GM19468 (cell line): ENCODE data around the gene GALNT11.
"Not testable (repeated sequence)": the region's sequence is repeated elsewhere in the genome, so short reads cannot be mapped to it uniquely, and the experiment has no call there.

Source experiments
- ATAC-seq: cut with Tn5 transposase; IDR thresholded peaks from one replicate; pipeline ENCODE4 v1.9.1; 2021; ENCODE audit warnings: mild to moderate bottlenecking, moderate library complexity, moderate number of reproducible peaks; ENCODE audit not compliant: unreplicated experiment; ENCODE audit errors: extremely low read depth

The GALNT11 gene

DNA sequence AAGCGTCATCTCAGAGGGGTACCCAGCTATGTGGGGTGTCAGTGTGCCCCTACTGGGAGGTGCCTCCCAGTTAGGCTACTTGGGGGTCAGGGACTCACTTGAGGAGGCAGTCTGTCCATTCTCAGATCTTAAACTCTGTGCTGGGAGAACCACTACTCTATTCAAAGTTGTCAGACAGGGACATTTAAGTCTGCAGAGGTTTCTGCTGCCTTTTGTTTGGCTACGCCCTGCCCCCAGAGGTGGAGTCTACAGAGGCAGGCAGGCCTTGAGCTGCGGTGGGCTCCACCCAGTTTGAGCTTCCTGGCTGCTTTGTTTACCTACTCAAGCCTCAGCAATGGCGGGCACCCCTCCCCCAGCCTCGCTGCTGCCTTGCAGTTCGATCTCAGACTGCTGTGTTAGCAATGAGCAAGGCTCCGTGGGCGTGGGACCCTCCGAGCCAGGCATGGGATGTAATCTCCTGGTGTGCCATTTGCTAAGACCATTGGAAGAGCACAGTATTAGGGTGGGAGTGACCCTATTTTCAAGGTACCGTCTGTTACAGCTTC is 40.4 kb downstream of the GALNT11 start:
- not testable (repeated sequence) for ATAC-seq

- ATAC-seq, result no peak
Measured at GRCh38 chr7:152072421-152072820, 46.9 kb downstream of the GALNT11 start.

- ATAC-seq, result no peak
Measured at GRCh38 chr7:152073352-152073751, 47.9 kb downstream of the GALNT11 start.

DNA sequence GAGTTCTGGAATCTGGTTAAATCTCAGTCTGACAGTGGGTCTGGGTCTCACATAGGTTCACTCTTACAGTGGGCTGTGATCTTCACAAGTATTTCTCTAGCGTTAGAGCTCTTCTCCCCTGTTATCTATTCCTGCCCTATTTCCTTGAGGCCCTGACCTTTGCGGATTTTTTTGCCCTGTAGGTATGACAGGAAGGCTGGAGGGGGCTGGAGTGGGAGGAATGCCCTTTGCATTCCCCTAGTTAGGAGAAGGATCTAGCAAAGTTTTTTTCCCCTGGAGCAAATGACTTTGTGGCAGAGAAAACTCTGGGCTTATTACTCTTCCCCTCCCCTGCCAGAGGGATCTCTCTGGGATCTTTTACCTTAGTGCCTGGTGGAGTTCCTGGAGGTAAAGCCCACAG is 49.2 kb downstream of the GALNT11 start:
- ATAC-seq, result no peak

DNA sequence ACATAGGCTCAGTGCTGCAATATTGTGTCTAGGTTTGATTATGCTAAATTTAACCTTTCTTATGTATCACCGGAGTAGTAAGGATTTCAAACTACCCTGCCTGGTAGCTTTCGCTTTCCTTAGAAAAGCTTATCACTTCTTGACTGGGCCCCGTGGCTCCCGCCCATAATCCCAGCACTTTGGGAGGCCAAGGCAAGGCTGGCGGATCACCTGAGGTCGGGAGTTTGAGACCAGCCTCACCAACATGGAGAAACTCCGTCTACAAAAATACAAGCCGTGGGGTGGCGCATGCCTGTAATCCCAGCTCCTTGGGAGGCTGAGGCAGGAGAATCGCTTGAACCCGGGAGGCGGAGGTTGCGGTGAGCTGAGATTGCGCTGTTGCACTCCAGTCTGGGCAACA is 49.9 kb downstream of the GALNT11 start:
- ATAC-seq, result not testable (repeated sequence)

GRCh38 chr7:152076324-152076821 is 50.9 kb downstream of the GALNT11 start:
- no peak for ATAC-seq

DNA sequence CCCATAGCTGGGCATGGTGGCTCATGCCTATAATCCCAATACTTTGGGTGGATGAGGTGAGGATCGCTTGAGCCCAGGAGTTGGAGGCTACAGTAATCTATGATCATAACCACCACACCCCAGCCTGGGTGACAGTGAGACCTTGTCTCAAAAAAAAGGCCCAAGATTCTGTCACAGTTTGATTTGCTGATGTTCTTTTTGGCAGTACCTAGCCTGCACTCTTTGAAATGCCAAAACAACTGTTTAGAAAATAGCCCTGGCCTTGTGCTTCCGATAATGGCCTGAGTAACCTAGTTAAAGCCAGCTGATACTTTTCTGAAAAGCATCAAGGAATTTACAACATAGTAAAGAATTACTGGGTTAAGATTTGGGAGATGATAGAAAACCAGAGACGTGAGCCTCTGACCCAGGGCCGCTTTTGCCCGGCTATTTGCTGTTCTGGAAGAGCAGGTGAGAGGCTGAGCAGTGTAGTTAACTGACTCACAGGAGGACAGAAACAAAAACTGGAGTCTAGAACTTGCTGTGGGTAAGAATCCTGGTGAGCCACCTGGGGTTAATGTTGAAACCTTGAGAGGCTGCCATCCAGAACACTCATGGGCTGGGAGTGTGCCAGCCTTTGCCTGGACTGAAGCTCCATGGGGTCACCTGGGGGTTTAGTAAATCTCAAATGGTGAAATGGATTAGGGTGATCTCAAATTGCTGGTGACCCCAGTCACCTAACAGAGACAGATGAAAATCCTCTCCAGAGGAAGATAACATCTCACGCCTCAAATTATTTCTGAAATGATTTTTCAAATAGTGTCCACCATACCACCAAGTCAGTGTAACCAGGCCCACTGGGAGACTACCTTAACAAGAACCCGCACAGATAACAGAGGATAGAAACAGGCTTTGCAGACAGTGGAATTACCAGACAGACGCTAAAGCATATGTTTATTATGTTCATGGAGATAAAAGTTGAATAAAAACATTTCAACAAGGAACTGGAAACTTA is 51.8 kb downstream of the GALNT11 start:
- no peak for ATAC-seq

DNA sequence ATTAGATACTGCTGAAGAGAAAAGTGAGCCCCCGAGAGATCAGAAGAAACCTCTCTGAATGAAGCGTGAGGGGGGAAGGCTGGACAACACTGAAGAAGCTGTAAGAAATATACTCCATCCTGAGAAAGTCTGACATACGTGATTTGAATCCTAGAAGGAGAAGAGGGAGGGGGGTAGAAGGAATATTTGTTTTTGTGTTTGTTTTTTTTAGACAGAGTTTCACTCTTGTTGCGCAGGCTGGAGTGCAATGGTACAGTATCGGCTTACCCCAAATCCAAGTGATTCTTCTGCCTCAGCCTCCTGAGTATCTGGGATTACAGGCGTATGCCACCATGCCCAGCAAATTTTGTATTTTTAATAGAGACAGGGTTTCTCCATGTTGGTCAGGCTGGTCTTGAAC is 52.6 kb downstream of the GALNT11 start:
- no peak for ATAC-seq

- ATAC-seq, result no peak
Measured at GRCh38 chr7:152078786-152079185, 53.3 kb downstream of the GALNT11 start.

DNA sequence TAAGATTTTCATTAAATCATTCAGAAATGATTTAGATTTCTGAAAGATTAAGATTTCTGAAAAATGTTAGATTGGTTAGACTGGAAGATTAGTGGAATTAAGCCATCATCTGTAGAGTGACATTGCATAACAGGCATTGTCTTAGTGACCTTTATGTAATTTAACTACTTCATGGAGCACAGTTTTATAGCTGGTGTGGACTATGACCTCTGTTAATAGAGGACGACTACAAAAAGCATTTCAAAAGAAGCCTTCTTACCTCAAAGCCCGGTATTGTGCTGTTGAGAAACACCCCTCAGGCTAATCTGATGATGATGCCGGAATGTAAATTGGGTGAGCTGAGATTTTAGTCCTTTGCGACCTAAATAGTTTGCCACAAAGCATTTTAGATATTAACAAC is 55.6 kb downstream of the GALNT11 start:
- no peak for ATAC-seq

DNA sequence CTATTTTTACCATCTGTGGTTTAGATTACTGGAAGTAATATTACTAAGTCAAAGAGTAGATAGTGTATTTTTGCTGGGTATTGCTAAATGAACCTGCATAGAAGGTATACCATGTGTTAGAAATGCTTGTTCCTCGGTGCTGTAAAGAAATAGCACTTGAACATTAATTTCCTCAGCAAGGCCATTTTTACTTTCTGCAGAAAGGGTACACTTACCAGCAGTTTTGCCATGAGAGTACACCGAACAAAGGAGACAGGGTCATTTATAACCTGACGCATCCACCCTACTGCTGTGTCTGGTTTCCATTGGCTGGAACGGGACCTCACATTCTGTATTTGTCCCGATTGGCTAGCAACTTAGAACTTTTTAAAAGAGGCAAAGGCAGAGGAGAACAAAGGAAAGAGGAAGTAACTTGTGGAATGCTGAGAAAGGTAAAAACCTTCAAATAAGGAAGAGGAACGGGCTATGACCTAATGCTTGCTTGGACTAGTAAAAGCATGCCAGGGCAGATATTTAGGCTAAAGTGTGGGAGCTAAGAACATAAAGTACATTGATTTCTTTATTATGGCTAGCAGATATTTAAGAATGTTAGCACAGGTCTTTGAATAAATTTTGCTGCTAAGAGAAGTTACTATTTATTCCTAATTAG is 56.7 kb downstream of the GALNT11 start:
- ATAC-seq, result not testable (repeated sequence)

- ATAC-seq, result no peak
Measured at GRCh38 chr7:152085131-152085530, 59.7 kb downstream of the GALNT11 start.

DNA sequence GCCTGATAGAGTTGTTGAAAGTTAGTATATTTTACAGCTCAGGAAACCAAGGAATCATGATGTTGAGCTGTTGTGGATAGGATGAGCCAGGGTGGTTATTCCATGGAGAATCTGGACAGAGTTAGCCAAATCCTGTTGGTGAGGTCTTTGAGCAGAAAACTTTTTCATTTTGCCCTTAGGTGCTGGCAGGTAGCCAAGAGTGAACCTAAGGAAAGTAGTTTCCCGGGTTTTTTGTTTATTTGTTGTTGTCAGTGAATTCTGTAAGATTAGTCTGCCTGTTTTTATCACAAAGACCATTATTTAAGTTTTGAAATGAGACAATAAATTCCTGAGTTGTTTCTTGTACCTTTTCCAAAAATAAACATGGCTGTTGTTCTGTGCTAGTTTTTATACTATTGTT is 61.0 kb downstream of the GALNT11 start:
- no peak for ATAC-seq

DNA sequence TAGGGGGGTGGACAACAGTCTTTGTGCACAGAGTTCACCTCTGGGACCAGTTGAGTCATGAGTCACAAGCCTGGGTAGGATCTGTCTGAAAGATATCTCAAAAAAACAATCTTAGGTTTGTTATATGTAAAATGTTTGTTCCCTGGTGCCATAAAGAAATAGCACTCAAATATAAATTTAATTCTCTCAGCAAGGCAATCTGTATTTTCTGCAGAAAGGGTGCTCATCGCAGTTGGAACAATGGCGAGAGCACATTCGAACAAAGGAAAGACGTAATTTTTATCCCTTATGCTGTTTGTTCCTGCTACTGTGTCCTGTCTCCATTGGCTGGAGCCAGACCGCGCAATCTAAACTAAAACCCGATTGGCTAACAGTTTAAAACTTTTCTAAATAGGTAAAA is 63.7 kb downstream of the GALNT11 start:
- no peak for ATAC-seq

DNA sequence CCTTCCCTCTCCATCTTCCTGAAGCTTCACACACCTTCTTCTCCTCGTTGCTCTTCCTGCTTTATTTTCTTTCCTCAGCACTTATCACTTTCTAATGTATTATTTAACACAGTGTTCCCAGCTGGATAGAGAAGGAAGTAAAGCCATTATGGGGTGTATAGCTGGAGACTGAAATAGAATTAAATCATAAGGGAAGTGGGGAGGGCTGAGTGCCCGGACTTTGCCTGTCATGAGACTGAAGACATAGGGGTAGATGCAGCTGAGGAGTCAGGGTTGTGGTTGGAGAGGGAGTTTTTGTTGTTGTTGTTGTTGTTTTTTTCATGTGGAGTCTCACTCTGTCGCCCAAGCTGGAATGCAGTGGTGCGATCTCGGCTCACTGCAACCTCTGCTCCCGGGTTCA is 65.3 kb downstream of the GALNT11 start:
- no peak for ATAC-seq

- no peak for ATAC-seq
Measured at GRCh38 chr7:152093717-152094116, 68.2 kb downstream of the GALNT11 start.

DNA sequence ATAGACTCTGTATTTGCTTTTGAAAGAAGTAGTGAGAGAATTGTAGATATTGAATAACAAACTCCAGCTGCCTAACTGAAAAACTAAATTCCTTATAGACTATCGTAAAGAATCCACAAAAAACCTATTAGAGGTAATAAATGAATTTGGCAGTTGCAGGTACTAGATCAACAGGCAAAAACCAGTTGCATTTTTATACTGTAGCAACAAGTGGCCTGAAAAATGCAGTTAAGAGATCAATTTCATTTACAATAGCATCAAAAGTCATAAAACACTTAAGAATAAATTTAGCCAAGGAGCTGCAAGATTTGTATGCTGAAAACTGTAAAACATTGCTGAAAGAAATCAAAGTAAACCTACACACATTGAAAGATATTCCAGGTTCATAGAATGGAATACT is 70.3 kb downstream of the GALNT11 start:
- no peak for ATAC-seq

DNA sequence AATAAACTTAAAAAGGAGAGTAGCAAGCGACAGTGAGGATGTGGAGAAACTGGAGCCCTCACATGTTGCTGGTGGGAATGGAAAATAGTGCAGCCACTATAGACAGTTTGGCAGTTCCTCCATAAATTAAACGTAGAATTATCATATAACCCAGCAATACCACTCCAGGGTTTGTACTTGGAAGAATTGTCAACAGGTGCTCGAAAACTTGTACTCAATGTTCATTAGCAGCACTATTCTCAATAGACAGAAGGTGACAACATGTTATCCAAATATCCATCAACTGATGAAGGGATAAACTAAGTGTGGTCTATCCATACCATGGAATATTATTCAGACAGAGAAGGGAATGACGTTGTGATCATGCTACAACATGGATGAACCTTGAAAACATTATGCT is 71.9 kb downstream of the GALNT11 start:
- no peak for ATAC-seq

DNA sequence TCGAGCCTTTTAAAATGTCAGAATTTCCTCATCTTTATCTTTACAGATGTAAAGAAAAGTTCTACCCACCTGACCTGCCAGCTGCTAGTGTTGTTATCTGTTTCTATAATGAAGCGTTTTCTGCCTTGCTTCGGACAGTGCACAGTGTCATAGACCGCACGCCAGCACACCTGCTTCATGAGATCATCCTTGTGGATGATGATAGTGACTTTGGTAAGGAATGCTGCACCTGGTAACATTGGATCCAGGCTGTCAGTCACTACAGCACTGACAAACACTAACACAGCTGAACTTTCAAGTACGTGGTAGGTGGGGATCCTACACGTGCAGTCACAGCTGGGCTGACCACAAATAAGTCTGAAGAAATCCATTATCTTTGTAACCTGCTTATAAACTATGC is 77.6 kb downstream of the GALNT11 start:
- no peak for ATAC-seq

GRCh38 chr7:152103691-152104090 is 78.2 kb downstream of the GALNT11 start:
- ATAC-seq, result no peak

DNA sequence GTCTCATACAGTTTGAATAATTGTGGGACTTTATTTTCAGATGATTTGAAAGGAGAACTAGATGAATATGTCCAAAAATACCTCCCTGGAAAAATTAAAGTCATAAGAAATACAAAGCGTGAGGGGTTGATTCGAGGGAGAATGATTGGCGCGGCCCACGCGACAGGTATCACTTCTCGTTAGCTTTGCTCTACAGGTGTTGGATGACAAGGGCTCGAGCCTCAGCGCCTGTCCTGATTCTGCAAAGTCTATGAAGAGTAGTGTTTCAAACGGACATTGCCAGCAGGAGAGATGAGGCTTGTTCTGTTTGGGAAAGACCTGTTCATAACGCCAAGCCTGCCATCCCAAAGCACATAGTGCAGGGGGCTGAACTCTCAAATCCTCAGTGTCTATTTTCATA is 79.7 kb downstream of the GALNT11 start:
- ATAC-seq, result no peak
